Fibroblast of gingiva (primary cell): ENCODE data around the gene SLC16A9.

Experiments used
- DNase-seq: peaks from one replicate; pipeline ENCODE4 v3.0.0-alpha.2; 2011; ENCODE audit warnings: low read depth

SLC16A9 gene

DNA sequence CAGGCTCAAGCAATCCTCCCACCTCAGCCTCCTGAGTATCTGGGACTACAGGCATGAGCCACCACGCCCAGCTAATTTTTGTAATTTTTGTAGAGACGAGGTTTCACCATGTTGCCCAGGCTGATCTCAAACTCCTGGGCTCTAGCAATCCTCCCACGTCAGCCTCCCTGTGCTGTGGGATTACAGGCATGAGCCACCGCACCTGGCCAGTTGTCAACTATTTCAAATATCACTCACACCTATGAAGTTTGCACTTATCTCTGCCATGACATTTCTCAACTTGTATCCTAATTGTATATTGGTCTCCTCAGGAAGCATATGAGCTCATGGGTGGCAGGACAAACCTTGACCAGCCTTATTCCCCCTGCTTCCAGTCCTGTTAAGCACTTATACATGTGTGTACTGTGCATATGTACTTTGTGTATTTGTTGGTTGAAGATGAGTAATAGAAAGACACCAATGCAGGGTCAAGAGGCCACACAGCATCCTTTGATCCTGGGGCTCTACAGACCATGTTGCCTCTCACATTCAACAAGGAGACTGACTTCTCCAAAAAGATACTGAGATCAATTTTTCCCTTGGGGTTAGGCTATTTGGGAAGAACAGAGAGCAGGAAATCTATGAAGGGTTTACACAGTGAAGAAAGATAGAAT lies 82.2 kb downstream of the SLC16A9 start:
- no peak for DNase-seq

GRCh38 chr10:59626523-59626869 lies 83.2 kb downstream of the SLC16A9 start:
- no peak for DNase-seq

DNA sequence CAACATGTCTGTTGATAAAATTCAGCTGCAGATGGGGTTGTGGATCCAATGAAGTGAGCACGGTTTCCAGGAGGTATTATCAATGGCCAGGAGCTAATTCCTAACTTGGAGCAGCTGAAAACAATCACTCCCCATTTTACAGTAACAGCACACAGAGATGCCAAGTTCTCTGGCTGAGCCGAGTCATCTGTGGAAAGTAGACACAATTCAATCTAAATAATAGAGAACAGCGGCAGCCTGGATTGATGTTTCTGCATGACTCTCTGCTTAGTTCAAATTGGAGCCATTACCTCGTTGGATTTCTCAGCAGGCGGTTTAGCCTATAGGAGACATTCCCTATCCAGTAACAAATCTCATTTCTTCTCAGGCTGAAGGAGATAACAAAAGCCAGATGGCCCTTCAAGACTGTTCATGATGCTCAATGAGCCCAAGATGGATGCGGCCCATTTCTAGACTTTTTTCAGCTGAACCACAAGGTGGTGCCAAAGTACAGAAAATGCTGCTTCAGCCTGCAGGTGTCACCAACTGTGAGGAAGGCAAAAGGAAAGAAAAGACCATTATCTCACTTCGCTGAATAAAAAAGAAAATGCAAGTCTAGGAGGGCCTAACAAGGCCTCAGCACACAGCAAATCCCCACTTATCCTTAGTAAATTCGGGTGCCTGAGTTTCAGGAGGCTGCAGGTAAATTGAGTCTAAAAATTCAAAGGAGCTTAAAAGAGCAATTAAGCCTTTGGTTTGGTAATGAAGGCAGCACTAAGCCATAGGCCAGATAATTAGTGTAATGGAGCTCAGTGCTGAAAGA lies 83.7 kb downstream of the SLC16A9 start:
- DNase-seq, result peak; percentile 74

GRCh38 chr10:59624951-59625350 lies 84.7 kb downstream of the SLC16A9 start:
- no peak for DNase-seq

- DNase-seq, result no peak
Measured at GRCh38 chr10:59624136-59624535, 85.5 kb downstream of the SLC16A9 start.

DNA sequence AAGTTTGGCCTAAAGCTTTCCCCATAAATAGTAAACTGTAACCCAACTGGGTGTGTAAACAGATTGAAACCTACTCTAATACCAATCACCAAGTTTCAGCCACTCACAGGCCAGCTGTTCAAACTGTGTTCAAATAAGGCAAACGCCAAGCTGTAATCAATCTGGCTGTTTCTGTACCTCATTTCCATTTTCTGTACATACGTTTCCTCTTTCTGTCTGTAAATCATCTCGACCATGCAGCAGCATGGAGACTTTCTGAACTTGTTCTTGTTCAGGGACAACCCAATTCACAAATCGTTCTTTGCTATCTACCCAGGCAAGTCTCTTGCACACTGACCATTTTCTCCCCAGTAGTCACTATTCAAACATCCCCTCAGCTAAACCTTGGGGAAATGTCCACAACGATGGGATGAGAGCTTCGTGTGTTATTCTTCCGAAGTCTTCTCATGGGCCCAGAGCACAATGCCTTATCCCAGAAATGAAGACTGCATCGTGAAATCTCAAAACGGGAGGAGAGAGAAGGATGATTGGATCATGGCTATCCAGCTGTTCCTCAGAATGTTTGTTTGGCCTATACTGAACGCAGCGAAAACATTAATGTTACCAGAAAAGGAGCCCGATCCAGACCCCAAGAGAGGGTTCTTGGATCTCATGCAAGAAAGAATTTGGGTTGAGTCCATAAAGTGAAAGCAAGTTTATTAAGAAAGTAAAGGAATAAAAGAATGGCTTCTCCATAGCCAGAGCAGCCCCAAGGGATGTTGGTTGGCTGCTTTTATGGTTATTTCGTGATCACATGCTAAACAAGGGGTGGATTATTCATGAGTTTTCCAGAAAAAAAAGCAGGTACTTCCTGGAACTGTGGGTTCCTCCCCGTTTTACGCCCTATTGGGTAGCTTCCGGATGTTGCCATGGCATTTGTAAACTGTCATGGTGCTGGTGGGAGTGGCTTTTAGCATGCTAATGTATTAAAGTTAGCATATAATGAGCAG lies 86.2 kb downstream of the SLC16A9 start:
- DNase-seq, result no peak

GRCh38 chr10:59622320-59623132 lies 87.1 kb downstream of the SLC16A9 start:
- peak; percentile 44 for DNase-seq

- no peak for DNase-seq
Measured at GRCh38 chr10:59621771-59622170, 87.9 kb downstream of the SLC16A9 start.

DNA sequence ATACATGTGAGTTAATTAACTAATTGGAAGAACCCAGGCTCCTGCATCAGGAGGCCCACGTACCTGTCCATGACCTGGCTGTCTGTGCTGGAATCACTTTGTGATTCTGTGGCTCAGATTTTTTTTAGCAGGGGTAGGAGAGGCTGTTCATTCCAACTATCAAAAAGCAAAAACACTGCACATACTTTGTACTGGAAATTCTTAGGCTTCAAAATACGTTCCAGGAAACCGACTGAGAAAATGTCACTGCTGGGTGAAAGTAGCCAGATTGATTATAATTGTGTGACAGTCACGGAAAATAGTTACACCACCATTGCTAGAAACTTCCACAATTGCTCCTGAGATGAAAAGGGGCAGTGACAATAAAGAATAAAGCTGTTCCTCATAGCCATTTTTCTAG lies 91.0 kb downstream of the SLC16A9 start:
- no peak for DNase-seq

DNA sequence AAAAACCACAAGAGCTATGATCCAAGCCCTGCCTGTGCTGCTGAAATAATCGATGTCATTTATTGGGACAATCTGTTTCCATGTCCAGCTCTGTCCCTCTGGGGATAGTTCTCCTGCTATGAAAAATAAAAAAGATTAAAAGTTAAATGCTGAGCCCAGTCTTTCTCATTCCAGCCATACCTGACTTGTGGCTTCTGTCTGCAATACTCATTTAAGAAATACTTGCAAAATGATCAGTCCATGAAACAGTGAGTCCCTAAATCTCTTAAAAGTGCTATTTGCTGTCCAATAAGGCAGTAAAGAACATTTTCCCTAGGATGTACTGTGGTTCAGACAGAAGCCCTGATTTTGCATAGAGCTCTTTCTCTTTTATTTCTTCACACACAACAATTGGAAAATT lies 91.7 kb downstream of the SLC16A9 start:
- no peak for DNase-seq

DNA sequence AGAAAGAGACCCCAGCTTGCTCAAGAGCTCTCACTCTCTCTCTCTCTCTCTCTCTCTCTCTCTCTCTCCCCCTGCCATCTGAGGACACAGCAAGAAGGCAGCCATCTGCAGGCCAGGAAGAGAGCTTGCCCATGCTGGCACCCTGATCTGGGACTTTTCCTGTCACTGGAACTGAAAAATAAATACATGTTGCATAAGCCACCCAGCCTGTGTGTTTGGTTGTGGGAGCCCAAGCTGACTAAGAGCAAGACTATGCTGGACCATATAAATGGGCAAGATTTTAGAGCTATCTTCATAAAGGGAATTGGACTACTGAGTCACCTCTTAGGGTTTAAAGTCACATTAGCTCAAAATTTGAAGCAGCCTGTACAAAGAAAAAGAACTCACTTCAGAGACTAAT lies 98.6 kb downstream of the SLC16A9 start:
- DNase-seq, result no peak

DNA sequence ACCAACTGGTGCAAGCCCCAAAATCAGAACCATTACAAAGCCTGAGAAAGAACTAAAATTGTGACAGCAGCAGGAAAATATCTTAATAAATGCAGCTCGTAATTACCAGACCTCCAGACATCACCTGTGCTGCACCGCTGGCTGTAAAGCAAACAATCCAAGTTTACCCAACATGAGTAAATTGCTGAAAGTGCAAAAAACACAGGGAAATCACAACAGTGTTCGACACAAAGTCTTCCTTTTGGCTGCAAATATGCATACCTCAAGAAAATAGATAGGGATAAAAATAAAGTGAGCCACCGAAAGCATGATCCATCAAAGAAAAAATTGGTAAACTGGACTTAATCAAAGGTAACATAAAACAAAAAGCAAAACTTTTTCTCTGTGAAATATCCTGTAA lies 101.7 kb downstream of the SLC16A9 start:
- no peak for DNase-seq

DNA sequence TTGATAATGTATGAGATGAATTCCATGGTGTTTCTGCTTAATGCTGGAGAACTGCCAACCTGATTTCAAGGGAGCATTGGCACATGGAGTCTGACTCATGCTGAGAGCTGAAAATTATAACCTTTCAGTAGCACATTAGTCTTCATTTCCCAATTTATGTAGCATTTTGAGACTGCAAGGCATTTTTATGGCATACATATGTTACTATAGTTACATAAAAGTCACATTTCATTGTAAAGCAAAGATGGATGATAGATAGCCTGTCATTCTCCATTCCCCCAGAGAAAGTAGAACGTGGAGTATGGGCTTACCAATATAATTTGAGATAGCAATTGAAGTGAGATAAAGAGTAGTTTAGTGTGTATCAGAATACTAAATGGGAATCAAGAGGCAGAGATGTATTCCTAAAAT lies 103.1 kb downstream of the SLC16A9 start:
- peak; percentile 18 for DNase-seq

GRCh38 chr10:59601985-59602384 lies 107.7 kb downstream of the SLC16A9 start:
- DNase-seq, result no peak
